Measurements from ENCODE around the gene LRMDA. TPM values are rescaled to one million over a fixed set of nuclear protein-coding genes. Genes with fewer than 3 reads are reported as not detected.

Gene LRMDA
- total RNA-seq, 4 donors from 2014 or later: 0.88 to 14.1 (median 5.1) TPM; not detected in 1

DNA sequence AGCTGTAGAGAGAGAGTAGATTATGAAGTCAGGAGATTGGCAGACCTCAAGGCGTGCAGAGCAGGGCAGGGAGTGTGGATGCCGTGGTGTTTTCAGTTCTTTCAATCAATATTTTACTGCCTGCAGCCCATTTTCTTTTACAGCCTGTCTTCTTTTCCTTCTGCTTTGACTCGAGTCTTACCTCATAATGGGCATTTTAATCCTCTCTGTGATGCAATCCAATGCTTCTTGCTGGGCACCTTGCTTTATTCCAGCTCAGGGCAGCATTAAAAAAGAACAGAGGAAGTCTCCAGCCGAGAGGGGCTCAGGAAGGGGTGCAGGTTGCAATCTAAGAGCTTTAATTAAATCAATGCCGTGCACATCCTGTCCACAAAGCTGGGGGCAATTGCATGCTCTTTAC lies 839.0 kb downstream of the LRMDA start:
- 73% methylated on average over 3 to 5 of the region's 5 CpGs for WGBS, 2 donors
- TF ChIP-seq POLR2A (IDR thresholded peaks at IDR 0.05) (no peak), CTCF (IDR thresholded peaks at IDR 0.05) (no peak)
- intact Hi-C loops (cut with DNase I): no loop called here
- H3K4me1 ChIP-seq: no peaks in the 10 kb centered on the region
- peaks cover 0 to 10% (median 5%) of the 10 kb centered on the region in 3 donors for H3K9me3 ChIP-seq
- H3K36me3 ChIP-seq: no peaks in the 10 kb centered on the region
- H3K27me3 ChIP-seq: no peaks in the 10 kb centered on the region
- no peak for DNase-seq
- H3K27ac ChIP-seq: no peak overlapping the region
- no peak overlapping the region for H3K4me3 ChIP-seq

- Histone ChIP-seq H3K4me1 (peaks cover 0 to 9% (median 0%) of the 10 kb centered on the region in 3 donors), H3K27me3 (no peaks in the 10 kb centered on the region), H3K9me3 (peaks cover 0 to 14% (median 5%) of the 10 kb centered on the region in 3 donors), H3K27ac (no peak overlapping the region), H3K36me3 (no peaks in the 10 kb centered on the region), H3K4me3 (no peak overlapping the region)
- intact Hi-C loops (cut with DNase I): no loop called here
- TF ChIP-seq POLR2A (IDR thresholded peaks at IDR 0.05): no peak
- TF ChIP-seq CTCF (IDR thresholded peaks at IDR 0.05): no peak
- no peak for DNase-seq
Measured at GRCh38 chr10:76274933-76275332, 843.5 kb downstream of the LRMDA start.

DNA sequence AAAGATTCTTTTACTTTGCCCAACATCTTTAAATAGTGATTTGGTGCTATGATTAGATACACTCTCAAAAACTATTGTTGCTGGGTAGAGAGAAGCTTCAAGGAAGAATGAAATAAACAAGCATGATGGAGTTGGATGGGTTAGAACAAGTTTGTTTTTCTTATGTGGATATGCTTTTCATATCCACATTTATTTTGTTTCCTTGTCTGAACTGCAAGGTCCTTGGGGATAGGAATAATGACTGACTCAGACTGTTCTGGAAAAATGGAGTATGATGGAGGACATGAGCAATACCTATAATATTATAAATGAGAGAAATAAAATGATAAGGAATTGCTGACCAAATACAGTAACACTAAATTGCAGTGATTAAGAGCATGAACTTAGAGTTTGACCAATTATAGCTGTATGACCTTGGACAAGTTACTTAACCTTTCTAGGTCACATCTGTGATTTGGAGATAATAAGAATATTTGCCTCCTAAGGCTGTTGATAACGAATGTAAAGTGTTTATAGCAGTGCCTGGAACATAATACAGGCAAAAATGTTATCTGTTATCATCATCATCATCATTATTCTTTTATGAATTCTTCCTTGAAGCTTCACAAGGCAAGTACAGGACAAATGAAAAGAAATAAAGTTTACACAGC lies 847.5 kb downstream of the LRMDA start:
- WGBS, 2 donors: 33% methylated on average over 1 of the region's 1 CpG
- Histone ChIP-seq H3K4me1 (peaks cover 0 to 9% (median 0%) of the 10 kb centered on the region in 3 donors), H3K36me3 (no peaks in the 10 kb centered on the region), H3K27ac (peak overlapping the region in 1 of 4 donors; percentile 24), H3K4me3 (no peak overlapping the region), H3K27me3 (no peaks in the 10 kb centered on the region), H3K9me3 (peaks cover 0 to 14% (median 5%) of the 10 kb centered on the region in 3 donors)
- intact Hi-C loops (cut with DNase I): no loop called here
- no peak for DNase-seq
- TF ChIP-seq POLR2A (IDR thresholded peaks at IDR 0.05) (no peak), CTCF (IDR thresholded peaks at IDR 0.05) (no peak)

DNA sequence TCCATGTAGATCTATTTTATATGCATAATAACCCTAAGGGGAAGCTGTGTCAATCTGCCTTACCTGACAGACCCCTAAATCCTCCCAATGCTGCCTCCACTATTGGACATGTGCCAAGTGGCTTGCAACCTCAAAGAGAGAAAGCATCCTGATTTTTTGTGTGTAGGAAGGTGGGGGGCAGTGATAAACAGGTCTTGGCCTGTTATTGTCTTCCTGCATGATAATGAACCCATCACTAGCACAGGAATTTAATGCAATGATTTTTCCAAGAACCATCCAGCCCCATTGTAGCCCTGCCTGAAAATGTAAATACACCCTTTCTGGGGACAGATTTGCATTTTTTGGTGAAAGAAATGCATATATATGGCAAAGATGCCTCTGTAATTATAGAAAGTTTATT lies 850.2 kb downstream of the LRMDA start:
- intact Hi-C loops (cut with DNase I): no loop called here
- peaks cover 0 to 9% (median 0%) of the 10 kb centered on the region in 3 donors for H3K4me1 ChIP-seq
- H3K36me3 ChIP-seq: no peaks in the 10 kb centered on the region
- TF ChIP-seq CTCF (IDR thresholded peaks at IDR 0.05) (no peak), POLR2A (IDR thresholded peaks at IDR 0.05) (no peak)
- H3K4me3 ChIP-seq: no peak overlapping the region
- no peaks in the 10 kb centered on the region for H3K27me3 ChIP-seq
- no peak overlapping the region for H3K27ac ChIP-seq
- no peaks in the 10 kb centered on the region for H3K9me3 ChIP-seq
- no peak for DNase-seq

GRCh38 chr10:76282061-76283025 lies 850.9 kb downstream of the LRMDA start:
- intact Hi-C loops (cut with DNase I): no loop called here
- no peak for TF ChIP-seq CTCF (IDR thresholded peaks at IDR 0.05)
- no peak for TF ChIP-seq POLR2A (IDR thresholded peaks at IDR 0.05)
- no peaks in the 10 kb centered on the region for H3K36me3 ChIP-seq
- no peaks in the 10 kb centered on the region for H3K27me3 ChIP-seq
- 39 to 51% methylated on average over 13 of the region's 13 CpGs for WGBS, 2 donors
- no peak overlapping the region for H3K4me3 ChIP-seq
- no peaks in the 10 kb centered on the region for H3K9me3 ChIP-seq
- H3K27ac ChIP-seq: no peak overlapping the region
- peaks cover 0 to 9% (median 0%) of the 10 kb centered on the region in 3 donors for H3K4me1 ChIP-seq
- DNase-seq: no peak
